Chondrocyte (in vitro differentiated cells): ENCODE data around the gene PDE3B. TPM values are rescaled to one million over a fixed set of nuclear protein-coding genes. Genes with fewer than 3 reads are reported as not detected.

Experiments used
- DNase-seq: peaks from one replicate; pipeline ENCODE4 v3.0.0; 2021; ENCODE audit warnings: mixed read lengths, low spot score
- H3K27ac Mint-ChIP-seq: one replicate; pipeline ENCODE4 v1.8.0; 2021; ENCODE audit warnings: mild to moderate bottlenecking, moderate library complexity, mixed read lengths; ENCODE audit not compliant: unreplicated experiment
- H3K27me3 Mint-ChIP-seq: 2 replicates; pipeline ENCODE4 v1.8.0; 2021; ENCODE audit warnings: low read depth, mixed read lengths
- H3K36me3 Mint-ChIP-seq: 2 replicates; pipeline ENCODE4 v1.8.0; 2021; ENCODE audit warnings: low read depth, mixed read lengths
- H3K4me1 Mint-ChIP-seq: 2 replicates; pipeline ENCODE4 v1.8.0; 2021; ENCODE audit warnings: low read depth, mild to moderate bottlenecking, mixed read lengths
- H3K4me3 Mint-ChIP-seq: one replicate; pipeline ENCODE4 v1.8.0; 2021; ENCODE audit warnings: mild to moderate bottlenecking, moderate library complexity, mixed read lengths; ENCODE audit not compliant: unreplicated experiment
- H3K9me3 Mint-ChIP-seq: 2 replicates; pipeline ENCODE4 v1.8.0; 2021; ENCODE audit warnings: low read depth, mixed read lengths
- CTCF ChIP-seq: fragments of 200-600 bp; sonication (generic); IDR thresholded peaks from 2 replicates; pipeline ENCODE4 v1.5.0; 2021; ENCODE audit warnings: antibody characterized with exemption, mild to moderate bottlenecking, moderate library complexity
- total RNA-seq: library from RNA; stranded (reverse); gene quantifications from 3 replicates; pipeline ENCODE4 v1.2.1, GENCODE V29; 2021

PDE3B gene
- total RNA-seq, 1 donor from 2014 or later = 0.47 TPM

GRCh38 chr11:14645015-14645912, 1.7 kb downstream of the PDE3B start:
- H3K36me3 Mint-ChIP-seq = peaks cover 2% of the 10 kb centered on the region
- H3K27ac Mint-ChIP-seq = no peak overlapping the region
- DNase-seq = no peak
- H3K4me1 Mint-ChIP-seq = peaks cover 9% of the 10 kb centered on the region
- peak overlapping the region; percentile 74 for H3K4me3 Mint-ChIP-seq
- H3K27me3 Mint-ChIP-seq = peaks cover 27% of the 10 kb centered on the region
- peaks cover under 1% of the 10 kb centered on the region for H3K9me3 Mint-ChIP-seq
- no peak for TF ChIP-seq CTCF

GRCh38 chr11:14645985-14646900, 2.6 kb downstream of the PDE3B start:
- Mint-ChIP-seq H3K27ac (no peak overlapping the region), H3K9me3 (peaks cover 3% of the 10 kb centered on the region), H3K4me1 (peaks cover 9% of the 10 kb centered on the region), H3K4me3 (no peak overlapping the region), H3K27me3 (peaks cover 25% of the 10 kb centered on the region), H3K36me3 (peaks cover 2% of the 10 kb centered on the region)
- TF ChIP-seq CTCF = no peak
- DNase-seq = no peak

- H3K36me3 Mint-ChIP-seq = peaks cover 2% of the 10 kb centered on the region
Measured at GRCh38 chr11:14650064-14650463, 6.5 kb downstream of the PDE3B start.

GRCh38 chr11:14653090-14653489, 9.5 kb downstream of the PDE3B start:
- H3K27me3 Mint-ChIP-seq = peaks cover 17% of the 10 kb centered on the region
- H3K4me1 Mint-ChIP-seq = no peaks in the 10 kb centered on the region
- TF ChIP-seq CTCF = no peak
- H3K27ac Mint-ChIP-seq = no peak overlapping the region
- peaks cover 7% of the 10 kb centered on the region for H3K9me3 Mint-ChIP-seq
- DNase-seq = no peak
- no peaks in the 10 kb centered on the region for H3K36me3 Mint-ChIP-seq
- no peak overlapping the region for H3K4me3 Mint-ChIP-seq

More at GRCh38 chr11:14650064-14650463, 6.5 kb downstream of the PDE3B start:
- DNase-seq = no peak
- peaks cover 4% of the 10 kb centered on the region for H3K4me1 Mint-ChIP-seq
- TF ChIP-seq CTCF = no peak
- H3K27ac Mint-ChIP-seq = no peak overlapping the region
- H3K27me3 Mint-ChIP-seq = peaks cover 24% of the 10 kb centered on the region
- peaks cover 7% of the 10 kb centered on the region for H3K9me3 Mint-ChIP-seq
- no peak overlapping the region for H3K4me3 Mint-ChIP-seq

- H3K36me3 Mint-ChIP-seq = no peaks in the 10 kb centered on the region
- no peaks in the 10 kb centered on the region for H3K4me1 Mint-ChIP-seq
- TF ChIP-seq CTCF = no peak
- peaks cover 11% of the 10 kb centered on the region for H3K27me3 Mint-ChIP-seq
- peaks cover 5% of the 10 kb centered on the region for H3K9me3 Mint-ChIP-seq
- no peak for DNase-seq
- no peak overlapping the region for H3K4me3 Mint-ChIP-seq
- H3K27ac Mint-ChIP-seq = no peak overlapping the region
Measured at GRCh38 chr11:14655435-14655834, 11.8 kb downstream of the PDE3B start.
